PC-3 (cell line): ENCODE data around the gene LIPC.

Experiments
- EZH2phosphoT487 ChIP-seq: fragments of 300-600 bp; sonication (generic); IDR thresholded peaks from 2 replicates; pipeline ENCODE4 v1.6.1; 2018; ENCODE audit warnings: mild to moderate bottlenecking, antibody characterized with exemption, low read length, borderline replicate concordance
- TF ChIP-seq, protein P1 (sequence below): fragments of 300-600 bp; sonication (generic); conservative IDR thresholded peaks from 2 replicates; pipeline ENCODE4 v1.5.1; 2017; ENCODE audit warnings: antibody characterized with exemption, low read depth, mild to moderate bottlenecking, low read length

DNA sequence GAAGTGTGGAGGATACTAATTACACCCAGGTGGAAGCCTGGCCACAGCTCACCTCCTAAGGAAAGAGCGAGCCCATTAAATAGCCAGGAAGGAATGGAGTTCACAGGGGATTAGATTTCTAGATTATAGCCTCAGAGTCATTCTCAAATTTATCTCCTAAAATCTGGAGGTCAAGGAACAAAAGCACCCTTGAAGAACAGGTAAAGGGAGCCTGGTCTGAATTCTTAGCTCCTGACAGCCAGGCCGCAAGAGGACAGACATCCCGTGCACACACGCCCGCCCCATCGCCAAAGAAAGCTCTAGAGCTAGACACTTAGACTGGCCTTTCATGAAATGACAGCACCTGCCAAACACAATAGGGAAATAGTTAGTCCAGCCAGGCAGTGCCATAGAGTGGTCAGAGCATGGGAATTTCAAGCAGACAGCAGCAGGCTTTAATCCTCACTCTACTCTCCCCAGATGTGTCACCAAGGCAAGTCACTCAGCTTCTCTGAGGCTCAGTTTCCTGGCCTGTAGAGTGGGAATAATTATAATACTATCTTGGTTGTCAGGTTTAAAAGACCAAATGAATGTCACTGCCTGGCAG, 59.2 kb downstream of the LIPC start:
- TF ChIP-seq, protein P1, sequence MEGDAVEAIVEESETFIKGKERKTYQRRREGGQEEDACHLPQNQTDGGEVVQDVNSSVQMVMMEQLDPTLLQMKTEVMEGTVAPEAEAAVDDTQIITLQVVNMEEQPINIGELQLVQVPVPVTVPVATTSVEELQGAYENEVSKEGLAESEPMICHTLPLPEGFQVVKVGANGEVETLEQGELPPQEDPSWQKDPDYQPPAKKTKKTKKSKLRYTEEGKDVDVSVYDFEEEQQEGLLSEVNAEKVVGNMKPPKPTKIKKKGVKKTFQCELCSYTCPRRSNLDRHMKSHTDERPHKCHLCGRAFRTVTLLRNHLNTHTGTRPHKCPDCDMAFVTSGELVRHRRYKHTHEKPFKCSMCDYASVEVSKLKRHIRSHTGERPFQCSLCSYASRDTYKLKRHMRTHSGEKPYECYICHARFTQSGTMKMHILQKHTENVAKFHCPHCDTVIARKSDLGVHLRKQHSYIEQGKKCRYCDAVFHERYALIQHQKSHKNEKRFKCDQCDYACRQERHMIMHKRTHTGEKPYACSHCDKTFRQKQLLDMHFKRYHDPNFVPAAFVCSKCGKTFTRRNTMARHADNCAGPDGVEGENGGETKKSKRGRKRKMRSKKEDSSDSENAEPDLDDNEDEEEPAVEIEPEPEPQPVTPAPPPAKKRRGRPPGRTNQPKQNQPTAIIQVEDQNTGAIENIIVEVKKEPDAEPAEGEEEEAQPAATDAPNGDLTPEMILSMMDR: no peak
- TF ChIP-seq EZH2phosphoT487: no peak
